Osteocyte (in vitro differentiated cells): ENCODE data around the gene ONECUT3. TPM values are rescaled to one million over a fixed set of nuclear protein-coding genes. Genes with fewer than 3 reads are reported as not detected.

ENCODE experiments used
- DNase-seq: peaks from one replicate; pipeline ENCODE4 v3.0.0; 2021; ENCODE audit warnings: mixed read lengths; ENCODE audit not compliant: unreplicated experiment; ENCODE audit errors: extremely low spot score
- H3K27ac Mint-ChIP-seq: one replicate; pipeline ENCODE4 v1.8.0; 2021; ENCODE audit warnings: mild to moderate bottlenecking, mixed read lengths; ENCODE audit not compliant: unreplicated experiment
- H3K27me3 Mint-ChIP-seq: one replicate; pipeline ENCODE4 v1.8.0; 2021; ENCODE audit warnings: mixed read lengths; ENCODE audit not compliant: unreplicated experiment
- H3K36me3 Mint-ChIP-seq: one replicate; pipeline ENCODE4 v1.8.0; 2021; ENCODE audit warnings: mixed read lengths; ENCODE audit not compliant: unreplicated experiment
- H3K4me1 Mint-ChIP-seq: one replicate; pipeline ENCODE4 v1.8.0; 2021; ENCODE audit warnings: mixed read lengths; ENCODE audit not compliant: unreplicated experiment
- H3K4me3 Mint-ChIP-seq: one replicate; pipeline ENCODE4 v1.8.0; 2021; ENCODE audit warnings: mild to moderate bottlenecking, moderate library complexity, mixed read lengths; ENCODE audit not compliant: unreplicated experiment
- H3K9me3 Mint-ChIP-seq: one replicate; pipeline ENCODE4 v1.8.0; 2021; ENCODE audit warnings: mixed read lengths; ENCODE audit not compliant: unreplicated experiment
- CTCF ChIP-seq: fragments of 200-600 bp; sonication (generic); IDR thresholded peaks from 2 replicates; pipeline ENCODE4 v1.5.0; 2021; ENCODE audit warnings: antibody characterized with exemption, mild to moderate bottlenecking, moderate library complexity
- total RNA-seq: library from RNA; stranded (reverse); gene quantifications from 2 replicates; pipeline ENCODE4 v1.2.1, GENCODE V29; 2021

Gene ONECUT3
- total RNA-seq, 1 donor from 2014 or later = not detected

- no peak for DNase-seq
- Mint-ChIP-seq H3K27ac (no peak overlapping the region), H3K4me3 (no peak overlapping the region), H3K9me3 (no peaks in the 10 kb centered on the region), H3K27me3 (peaks cover 62% of the 10 kb centered on the region), H3K4me1 (peaks cover 7% of the 10 kb centered on the region), H3K36me3 (no peaks in the 10 kb centered on the region)
- TF ChIP-seq CTCF = no peak
These were observed 3.6 kb downstream of the ONECUT3 start for GRCh38 chr19:1756705-1757465.

- peaks cover 7% of the 10 kb centered on the region for H3K4me1 Mint-ChIP-seq
These were observed 4.3 kb downstream of the ONECUT3 start for GRCh38 chr19:1757468-1758230.

GRCh38 chr19:1758231-1758577 is 4.9 kb downstream of the ONECUT3 start:
- TF ChIP-seq CTCF = no peak
- DNase-seq = no peak
- H3K27me3 Mint-ChIP-seq = peaks cover 58% of the 10 kb centered on the region
- H3K27ac Mint-ChIP-seq = no peak overlapping the region
- H3K36me3 Mint-ChIP-seq = no peaks in the 10 kb centered on the region
- H3K4me3 Mint-ChIP-seq = no peak overlapping the region
- no peaks in the 10 kb centered on the region for H3K9me3 Mint-ChIP-seq
- H3K4me1 Mint-ChIP-seq = peaks cover 7% of the 10 kb centered on the region

More at GRCh38 chr19:1757468-1758230, 4.3 kb downstream of the ONECUT3 start:
- H3K4me3 Mint-ChIP-seq = no peak overlapping the region
- no peak for DNase-seq
- TF ChIP-seq CTCF = no peak
- H3K9me3 Mint-ChIP-seq = no peaks in the 10 kb centered on the region
- no peaks in the 10 kb centered on the region for H3K36me3 Mint-ChIP-seq
- no peak overlapping the region for H3K27ac Mint-ChIP-seq
- peaks cover 57% of the 10 kb centered on the region for H3K27me3 Mint-ChIP-seq

- Mint-ChIP-seq H3K4me3 (no peak overlapping the region), H3K36me3 (no peaks in the 10 kb centered on the region), H3K27me3 (peaks cover 68% of the 10 kb centered on the region), H3K9me3 (no peaks in the 10 kb centered on the region), H3K27ac (no peak overlapping the region), H3K4me1 (peaks cover 7% of the 10 kb centered on the region)
- TF ChIP-seq CTCF = no peak
- no peak for DNase-seq
These were observed 5.9 kb downstream of the ONECUT3 start for GRCh38 chr19:1758959-1759903.
